Esophagus mucosa (tissue), 1 donor: ENCODE results near the gene STOX2. TPM values are rescaled to one million over a fixed set of nuclear protein-coding genes. Genes with fewer than 3 reads are reported as not detected.

ENCODE experiments used
- ATAC-seq: fragments of 200-7000 bp; cut with Tn5 transposase; one replicate; pipeline ENCODE4 v1.9.1; 2020
- total RNA-seq: library from RNA; stranded (reverse); gene quantifications from one replicate; pipeline ENCODE4 v1.2.4, GENCODE V29; 2023
- donor health status: DM: yes; HTN: yes; CAD: no.

The STOX2 gene
- total RNA-seq, 1 donor from 2014 or later, result 12.0 TPM

DNA sequence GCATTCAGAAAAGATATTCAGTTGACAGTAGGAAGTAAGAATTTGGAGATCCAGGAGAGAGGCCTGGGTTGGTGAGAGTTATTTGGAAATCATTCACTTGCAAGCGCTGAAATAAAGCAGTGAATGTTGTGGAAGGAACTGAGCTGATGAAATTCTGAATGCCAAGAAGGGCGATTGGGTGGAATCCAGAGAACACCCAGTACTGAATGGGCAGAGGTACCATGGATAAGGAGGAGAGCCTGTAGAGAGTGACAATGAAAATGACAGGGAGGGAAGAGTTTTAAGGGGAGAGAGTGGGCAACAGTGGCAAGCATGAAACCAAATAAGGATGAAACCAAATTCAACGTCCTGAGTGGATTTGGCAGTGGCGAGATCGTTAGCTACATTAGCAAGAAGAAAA lies 6.7 kb upstream of the STOX2 start:
- no peak for ATAC-seq

DNA sequence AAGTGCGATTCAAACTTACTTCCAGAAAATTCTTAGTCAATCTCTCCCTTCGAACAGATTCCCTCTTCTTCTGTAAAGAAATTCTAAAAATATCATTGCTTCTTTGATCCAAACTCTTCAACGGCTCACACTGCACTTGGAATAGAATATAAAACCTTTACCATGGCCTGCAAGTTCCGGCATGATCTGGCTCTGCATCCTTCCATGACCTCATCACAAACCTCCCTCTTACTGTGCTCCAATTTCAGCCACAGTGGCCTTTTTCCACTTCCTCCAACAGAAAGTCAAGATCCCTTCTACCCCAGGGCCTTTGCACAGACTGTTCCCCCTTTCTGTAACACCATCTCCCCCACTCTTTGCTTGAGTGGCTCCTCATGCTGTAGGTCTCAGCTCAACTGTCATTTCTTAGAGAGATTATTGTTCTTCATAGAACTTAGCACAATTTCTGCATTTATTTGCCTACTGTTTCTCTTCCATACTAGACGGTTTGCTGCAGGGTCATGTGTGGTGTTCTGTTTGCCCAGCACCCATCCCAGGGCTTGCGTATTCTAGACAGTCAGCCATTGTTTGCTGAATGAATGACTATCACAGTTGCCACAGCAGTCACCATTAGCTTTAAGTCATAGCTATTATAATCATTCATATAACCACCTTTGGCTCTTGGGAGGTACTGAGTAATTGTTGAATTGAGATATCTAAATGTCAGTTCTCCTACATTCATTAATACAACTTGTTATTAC lies 1.9 kb upstream of the STOX2 start:
- ATAC-seq, result peak; percentile 46

DNA sequence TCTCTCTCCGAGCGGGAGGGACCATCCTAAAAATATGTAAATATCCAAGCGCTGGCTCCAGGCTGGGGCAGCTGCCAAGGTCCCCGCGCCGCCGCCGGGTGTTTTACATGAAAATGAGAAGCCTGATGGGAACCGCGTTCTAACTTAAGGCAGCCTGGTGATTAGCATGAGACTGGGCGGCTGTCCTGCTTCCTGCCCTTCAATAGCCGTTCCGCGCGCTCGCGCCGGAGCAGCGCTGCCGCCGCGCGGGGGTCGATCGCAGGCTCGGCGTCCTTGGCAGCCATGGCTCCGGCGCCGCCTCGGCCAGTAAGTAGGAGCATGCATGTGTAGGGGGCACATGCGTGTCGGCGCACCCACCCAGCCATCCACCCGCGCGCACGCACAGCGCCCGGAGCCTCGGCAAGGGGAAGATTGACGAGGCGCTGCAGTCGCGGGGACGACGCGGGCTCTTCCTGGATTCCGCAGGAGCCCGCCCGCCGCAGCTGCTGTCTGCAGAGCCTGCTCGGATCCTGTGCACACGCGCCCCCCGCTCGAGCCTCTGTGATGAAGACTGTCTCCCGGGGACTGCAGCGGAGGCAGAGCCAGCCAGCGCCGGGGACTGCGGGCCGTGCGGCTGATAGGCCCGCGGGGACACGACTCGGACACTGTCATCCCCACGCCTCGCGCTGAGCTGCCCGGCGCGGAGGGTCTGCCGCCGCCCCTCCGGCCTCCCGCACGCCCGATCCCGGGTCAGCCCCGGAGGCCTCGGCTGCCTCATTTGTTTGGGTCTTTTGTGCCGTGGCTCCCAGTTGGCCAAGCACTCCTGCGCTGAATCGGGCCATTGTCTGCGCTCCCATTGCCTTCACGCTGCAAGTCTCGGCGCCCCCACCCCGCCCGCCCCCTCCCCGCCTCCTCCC lies 734 bp downstream of the STOX2 start:
- ATAC-seq, result peak; percentile 54

DNA sequence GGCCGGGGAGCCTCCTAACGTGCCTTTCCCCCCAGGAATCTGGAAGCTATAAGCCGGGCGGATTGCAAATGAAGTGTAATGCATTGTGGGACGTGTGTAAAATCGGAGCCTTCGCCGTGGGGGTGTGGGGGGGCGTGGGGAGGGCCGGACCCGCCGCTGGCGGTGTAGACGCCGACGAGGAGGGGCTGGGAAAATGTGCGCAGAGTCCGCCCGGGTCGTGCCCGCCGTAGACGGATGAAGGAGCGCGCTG lies 1.3 kb downstream of the STOX2 start:
- ATAC-seq, result no peak

DNA sequence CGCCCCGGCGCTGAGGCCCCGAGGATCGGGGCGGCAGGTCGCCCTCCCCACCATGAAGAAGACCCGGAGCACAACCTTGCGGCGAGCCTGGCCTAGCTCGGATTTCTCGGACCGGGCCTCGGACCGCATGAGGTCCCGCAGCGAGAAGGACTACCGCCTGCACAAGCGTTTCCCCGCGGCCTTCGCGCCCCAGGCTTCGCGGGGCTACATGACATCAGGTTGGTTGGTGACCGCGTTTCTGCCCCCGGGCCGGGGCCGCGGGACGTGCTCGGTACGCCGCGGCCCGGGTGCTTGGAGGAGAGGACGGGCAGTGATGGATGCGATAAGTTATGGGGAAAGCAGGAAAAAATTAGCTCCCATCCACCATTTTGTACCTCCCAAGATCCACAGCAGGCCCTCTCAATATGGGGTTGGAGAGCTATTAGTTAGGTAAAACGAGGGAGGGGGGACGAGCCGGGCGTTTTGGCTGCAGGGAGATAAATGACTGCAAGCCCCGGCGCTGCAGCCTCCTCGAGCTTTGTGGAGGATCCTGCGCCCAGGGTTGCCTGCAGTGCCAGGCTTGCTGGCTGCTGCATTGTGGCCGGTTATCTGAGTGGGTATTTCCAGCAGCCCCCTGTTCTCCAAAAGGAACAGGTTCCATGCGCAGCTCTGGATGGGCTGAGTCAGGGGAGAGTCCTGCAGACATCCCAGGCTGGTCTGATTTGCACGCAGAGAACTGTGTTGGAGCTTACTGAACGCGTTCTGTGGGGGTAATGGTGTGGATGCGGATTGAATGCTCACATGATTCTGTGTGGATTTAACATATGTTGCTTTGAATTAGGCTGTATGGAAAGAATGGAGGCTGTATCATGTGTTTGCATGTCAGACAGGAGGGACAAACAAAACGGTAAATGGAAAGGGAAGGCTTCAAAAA lies 1.9 kb downstream of the STOX2 start:
- ATAC-seq, result no peak

DNA sequence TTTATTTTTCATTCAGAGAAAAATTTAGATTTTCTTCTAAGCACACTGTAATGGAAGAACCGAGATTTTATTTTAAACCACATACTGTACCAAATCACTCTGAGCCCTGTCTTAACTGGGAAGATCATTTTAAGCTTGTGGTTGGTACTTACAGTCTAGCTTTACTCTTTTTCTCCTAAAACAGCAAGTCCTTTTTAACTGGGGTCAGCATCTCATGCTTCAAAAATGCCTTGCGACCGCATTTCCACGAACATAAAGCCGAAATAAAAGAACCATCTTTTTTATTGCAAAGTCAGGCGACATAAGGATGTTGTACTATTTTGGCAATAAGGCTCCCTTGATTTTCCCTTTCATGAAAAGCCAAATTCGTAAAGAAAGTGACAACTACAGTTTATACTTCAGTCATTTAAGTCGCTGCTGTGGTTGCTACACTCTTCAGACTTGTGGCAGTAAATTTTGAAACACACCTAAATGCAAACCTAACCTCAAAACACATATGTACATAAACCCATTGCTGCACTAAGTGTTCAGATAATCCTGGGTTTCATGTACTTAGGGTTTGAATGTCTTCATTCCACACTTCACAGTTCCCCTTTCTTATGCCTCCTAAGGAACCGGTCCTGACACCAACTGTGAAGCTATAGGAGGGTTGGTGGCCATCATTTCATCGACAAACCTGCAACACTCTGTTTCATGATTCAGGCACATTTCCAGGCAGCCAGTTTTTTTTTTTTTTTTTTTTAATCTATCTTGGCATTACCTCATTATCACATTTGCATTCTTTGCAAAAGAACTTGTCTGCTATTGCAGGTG lies 3.0 kb downstream of the STOX2 start:
- ATAC-seq, result no peak

DNA sequence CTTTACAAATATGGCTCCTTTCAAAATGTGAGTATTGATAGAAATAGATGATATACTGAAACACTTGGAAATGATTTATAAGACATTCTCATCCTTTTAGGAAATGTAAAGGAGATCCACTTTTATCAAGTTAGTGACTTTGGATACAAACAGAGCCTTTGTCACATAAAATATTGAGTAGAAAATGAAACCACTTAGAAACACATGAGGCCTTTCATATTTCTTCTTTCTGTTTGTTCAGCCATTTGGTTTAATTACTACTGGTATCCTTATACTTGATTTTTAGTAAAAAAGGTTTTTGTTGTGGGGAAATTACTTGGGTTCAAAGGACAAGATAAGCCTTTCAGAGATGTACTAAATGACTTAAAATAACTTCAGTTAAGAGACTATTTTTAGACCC lies 4.1 kb downstream of the STOX2 start:
- no peak for ATAC-seq

DNA sequence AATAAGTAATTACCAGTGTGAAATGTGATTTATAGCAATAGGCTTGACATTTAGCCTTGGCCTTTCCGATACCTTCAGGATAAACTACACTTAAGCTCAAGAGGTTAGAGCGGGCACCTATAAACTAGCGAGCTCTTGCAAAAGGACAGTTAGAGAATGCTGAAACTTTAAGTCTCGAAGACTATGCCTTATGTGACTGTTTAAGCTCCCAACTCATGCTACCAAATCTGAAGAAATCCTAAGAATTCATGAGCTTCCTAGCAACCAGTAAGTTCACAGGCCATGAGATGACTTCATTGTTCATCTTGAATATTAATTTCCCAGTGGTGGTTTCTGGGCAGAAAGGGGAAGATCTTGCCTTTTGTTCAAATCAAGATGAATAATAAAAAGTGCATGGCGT lies 4.7 kb downstream of the STOX2 start:
- no peak for ATAC-seq

DNA sequence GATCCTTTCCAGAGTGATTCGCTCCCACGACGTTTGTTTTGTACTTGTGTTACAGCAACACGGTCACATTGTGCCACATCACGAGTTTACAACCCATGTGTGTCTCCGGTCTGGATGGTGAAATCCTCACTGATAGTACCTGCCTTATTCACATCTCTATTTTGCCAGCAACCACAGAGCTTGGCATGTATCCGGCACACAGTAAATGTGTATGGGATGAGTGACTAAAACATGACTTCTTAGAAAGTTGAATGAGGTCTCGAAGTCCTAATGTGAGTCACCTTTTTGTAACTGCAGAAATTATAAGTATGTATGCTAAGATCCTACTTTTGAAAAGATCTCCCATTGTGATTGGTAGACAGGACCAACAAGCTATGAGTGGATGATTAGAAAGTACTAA lies 7.5 kb downstream of the STOX2 start:
- ATAC-seq, result peak; percentile 73

DNA sequence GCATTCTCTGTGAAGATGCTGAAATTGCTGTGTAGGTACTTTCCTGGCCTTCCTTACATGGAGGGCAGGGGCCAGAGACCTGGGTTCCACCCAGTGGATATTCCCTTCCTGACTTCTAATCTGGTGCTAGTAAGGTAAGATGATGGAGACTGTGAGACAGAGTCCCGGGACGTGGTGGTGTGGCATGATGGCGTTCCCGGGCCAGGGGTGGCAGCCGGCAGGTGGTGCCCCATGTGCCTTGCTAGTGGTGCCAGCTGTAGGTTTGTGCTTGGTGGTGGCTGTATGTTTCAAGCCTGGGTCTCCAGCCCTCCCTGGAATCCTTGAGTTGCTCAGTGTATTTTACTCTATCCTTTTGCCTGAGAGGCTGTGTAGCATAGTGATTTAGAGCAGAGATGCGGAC lies 10.9 kb downstream of the STOX2 start:
- ATAC-seq, result no peak

DNA sequence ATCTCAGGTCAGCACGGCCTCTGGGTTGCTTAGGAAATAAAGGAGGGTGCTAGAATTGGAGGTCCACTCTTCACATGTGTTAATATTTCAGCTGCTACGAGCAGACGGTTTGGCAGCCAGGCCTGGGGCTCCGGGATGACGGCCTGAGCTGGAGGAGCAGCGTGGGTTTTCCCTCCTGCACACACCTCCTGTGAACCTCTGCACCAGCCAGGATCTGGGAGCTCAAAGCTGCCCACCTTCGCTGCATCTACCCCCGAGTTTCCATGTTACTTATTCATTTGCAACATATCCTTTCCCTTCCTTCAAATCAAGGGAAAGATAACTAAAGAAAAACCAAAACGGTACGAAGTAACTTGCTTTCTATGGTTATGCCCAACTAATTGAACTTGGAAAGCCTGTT lies 13.6 kb downstream of the STOX2 start:
- no peak for ATAC-seq

DNA sequence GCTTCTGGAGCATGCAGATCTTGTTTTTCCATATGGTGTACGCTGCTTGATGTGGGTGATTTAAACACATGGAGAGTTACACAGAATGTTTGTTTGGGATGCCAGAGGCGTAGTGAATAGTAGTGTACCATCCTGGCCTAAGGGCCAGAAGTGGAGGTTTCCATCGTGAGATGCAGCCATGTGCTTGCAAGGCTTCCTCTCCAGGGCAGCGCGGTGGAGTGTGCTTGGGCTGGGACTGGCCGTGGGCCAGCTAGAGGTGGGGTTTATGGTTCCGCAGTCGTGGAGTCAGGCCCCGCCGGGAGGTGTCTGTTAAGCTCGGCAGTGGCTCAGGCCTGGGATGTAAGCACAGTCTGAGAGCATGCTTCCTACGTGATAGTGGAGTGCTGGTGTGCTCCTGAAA lies 14.0 kb downstream of the STOX2 start:
- no peak for ATAC-seq

DNA sequence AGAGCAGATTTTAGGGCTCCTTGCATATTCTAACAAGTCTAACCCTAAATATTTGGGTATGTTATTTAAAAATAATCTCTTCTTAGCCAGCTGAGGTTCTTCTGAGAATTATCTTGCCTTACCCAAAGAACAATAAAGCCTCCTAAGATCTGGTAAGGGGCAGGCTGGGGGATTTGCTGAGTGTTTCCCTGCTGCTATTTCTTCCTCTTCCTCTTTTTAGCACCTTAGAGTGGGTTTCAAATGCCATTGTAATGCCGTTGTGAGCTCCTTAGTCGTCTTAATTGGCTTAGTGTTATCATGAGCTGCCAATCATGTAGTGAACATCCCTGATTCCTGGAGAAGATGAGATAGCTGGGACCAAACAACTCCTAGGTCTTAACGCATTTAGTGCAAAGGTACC lies 15.4 kb downstream of the STOX2 start:
- ATAC-seq, result no peak

DNA sequence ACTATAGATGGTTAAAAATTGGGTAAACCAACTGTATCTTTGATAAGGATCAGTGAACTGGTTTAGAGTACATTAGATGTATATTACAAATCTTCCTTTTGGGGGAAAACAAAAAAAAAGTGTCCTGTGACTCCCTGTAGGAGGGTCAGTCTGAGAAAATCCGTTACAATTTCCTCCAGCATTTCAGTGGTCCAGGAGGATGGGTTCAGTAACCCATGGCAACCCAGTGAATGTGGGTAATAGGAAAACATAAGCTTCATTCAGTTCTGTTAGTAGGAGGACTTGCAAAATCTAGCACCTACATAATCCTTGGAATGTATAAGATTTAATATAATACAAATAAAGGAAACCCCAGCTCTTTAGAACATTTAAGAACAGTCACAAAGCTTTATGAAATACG lies 16.2 kb downstream of the STOX2 start:
- no peak for ATAC-seq

DNA sequence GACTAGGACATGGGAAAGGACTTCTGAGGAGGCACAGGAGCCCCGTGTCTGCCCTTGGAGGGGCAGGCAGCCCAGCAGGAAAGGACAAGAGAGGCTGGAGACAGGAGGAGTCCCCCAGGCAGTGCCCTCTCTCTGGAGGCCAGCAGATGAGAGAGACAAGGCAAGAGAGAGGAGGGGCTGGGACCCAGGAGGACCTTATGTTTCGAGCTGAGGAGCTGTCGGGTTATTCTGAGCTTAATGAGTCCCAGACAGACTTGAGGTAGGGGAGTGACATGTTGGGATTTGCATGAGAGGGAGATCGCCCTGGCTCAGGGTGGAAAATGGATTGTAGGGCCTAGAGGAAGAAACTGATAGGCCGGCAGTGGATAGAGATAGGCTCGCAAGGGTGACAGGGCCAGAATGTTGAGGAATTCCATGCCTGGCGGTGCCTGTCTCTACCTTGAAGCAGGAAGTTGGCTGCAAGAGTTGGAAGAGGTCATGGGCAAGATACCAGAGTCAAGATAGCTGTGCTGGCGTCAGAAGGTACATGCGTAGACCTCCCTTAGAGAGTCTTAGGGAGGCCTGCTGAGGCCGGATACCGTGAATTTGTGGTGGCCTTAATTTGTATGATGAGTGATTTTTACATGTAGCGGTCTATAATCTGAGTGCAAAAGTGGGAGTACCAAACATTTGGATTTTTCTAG lies 19.4 kb downstream of the STOX2 start:
- ATAC-seq, result no peak

DNA sequence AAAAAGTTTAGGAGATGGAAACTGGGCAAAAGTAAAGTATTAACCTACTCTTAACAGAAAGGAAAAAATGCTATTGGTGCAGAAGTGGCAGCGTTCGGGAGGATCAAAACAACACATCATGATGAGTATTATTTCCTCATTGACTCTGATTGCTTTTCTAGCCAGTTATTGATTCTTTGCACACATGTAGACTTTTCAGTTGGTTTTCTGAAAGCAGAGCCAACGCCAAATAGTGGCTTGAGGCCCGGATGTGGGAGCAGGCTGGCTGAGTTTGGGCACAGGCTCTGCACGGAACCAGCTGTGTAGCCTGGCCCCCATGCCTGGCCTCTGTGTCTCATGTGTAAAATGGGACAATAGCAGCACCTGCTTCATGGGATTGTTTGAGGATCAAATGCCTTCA lies 21.8 kb downstream of the STOX2 start:
- ATAC-seq, result no peak

DNA sequence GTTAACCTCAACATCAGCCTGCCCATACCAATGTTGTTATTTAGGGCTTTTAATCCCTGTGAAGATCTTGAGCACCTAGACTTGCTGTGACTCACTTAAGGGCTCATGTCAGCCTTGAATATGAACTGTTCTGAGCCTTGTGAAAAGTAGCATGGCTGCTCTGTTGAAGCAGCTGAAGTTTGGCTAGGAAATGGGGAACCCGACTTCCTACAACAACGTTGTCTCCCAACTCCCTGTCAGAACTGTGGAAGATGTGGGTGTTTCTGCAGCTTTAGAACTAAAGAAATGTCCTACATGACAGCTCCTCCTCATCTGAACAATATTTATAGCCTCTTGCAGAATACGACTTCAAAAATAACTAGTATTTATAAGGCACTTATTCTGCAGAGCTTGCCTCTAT lies 27.5 kb downstream of the STOX2 start:
- no peak for ATAC-seq

DNA sequence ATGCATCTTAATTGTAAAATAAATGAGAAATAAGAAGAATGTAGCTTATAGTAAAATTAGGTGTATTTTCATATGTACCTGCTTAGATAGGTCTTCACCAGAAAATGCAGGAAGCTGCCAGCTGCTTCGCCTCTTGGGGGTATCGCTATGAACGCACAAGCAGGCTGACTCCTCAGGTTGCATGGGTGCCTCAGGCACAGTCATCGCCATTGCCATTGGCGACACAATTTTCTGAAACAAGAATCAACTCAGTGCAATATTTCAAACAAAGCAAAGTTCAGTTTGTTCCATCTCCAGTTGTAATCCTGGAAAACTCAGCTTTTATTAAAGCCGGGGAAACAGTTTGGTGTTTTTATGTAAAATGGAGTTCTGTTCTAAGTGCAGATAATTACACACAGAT lies 29.7 kb downstream of the STOX2 start:
- no peak for ATAC-seq

DNA sequence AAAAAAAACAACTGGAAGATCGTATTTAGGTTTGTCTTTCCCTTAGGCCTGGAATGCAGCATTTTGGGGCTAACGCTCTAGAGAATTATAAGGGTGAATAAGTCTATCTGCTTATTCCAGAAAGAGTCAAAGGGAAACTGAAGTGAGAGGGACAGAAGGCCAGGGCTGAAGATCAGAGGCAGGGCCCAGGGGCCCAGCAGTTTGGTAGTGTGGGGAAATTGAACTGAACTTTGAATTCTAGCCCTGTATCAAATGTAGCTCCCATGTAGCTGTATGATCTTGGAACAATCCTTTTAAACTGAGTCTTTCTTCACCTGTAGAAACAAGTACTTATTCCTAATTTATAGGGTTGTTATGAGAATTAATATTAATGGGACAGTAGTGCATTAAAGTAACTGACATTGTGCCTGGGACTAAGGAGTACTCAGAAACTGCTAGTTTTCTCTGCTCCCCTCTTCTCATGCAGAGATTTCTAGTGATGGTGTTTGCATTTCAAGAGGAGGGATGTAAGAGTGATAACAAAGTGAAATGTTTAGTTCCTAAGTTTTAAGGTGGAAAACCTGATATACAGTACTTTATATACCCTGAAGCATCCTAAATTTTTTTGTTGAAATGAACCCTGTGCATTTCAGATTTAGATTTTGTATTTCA lies 30.4 kb downstream of the STOX2 start:
- no peak for ATAC-seq

DNA sequence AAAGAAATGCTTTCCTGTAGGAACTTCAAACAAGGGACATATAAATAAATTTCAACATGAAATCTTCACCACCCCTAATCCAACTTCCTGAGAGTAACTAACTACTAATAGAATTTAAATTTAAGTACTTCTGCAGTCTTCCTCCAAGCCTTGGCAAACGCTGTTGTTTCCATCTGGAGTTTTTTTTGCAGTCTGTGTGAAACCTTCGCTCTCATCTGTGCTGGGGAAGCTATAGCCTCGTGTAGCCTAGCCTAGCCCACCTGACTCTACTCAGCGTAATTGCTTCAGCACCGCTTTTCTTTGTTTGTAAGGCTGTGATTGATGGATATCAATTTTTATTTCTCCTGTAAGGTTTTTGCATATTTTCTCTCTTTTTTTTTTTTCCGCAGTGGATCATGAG lies 30.9 kb downstream of the STOX2 start:
- ATAC-seq, result no peak
